PC-9 (cell line): ENCODE results near the gene CNTNAP1.

Experiments
- EZH2 ChIP-seq: fragments of 200-600 bp; sonication (generic); IDR thresholded peaks from 2 replicates; pipeline ENCODE4 v1.8.0; 2017; ENCODE audit warnings: antibody characterized with exemption, low read depth
- TF ChIP-seq, protein P1 (sequence below): fragments of 200-600 bp; sonication (generic); conservative IDR thresholded peaks from 2 replicates; pipeline ENCODE4 v1.6.1; 2017; ENCODE audit warnings: mixed run types, antibody characterized with exemption, mild to moderate bottlenecking, moderate library complexity

DNA sequence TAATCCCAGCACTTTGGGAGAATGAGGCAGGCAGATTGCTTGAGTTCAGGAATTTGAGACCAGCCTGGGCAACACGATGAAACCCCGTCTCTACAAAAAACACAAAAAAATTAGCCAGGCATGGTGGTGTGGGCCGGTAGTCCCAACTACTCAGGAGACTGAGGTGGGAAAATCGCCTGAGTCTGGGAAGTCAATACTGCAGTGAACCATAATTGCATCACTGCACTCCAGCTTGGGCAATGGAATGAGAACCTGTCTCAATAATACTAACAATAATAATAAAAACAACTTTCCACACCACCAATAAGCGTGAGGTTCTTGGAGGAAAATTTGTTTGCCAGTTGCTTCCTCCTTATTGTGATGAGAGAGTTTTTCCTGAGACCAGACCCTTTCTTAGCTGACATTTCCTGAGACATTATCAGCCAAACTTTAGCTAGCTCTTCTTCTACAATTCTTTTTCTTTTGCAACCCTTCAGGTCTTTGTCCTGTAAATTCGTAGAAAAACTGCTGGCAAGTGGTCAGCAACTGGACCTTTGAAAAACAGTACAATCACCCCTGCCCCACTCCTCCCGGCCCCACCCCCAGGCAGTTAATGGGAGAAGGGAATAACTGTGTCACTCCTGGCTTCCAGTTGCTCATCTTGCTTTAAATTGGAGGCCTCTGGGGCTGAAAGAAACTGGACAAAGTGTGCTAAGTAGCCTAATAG is 66.0 kb downstream of the CNTNAP1 start:
- TF ChIP-seq, protein P1, sequence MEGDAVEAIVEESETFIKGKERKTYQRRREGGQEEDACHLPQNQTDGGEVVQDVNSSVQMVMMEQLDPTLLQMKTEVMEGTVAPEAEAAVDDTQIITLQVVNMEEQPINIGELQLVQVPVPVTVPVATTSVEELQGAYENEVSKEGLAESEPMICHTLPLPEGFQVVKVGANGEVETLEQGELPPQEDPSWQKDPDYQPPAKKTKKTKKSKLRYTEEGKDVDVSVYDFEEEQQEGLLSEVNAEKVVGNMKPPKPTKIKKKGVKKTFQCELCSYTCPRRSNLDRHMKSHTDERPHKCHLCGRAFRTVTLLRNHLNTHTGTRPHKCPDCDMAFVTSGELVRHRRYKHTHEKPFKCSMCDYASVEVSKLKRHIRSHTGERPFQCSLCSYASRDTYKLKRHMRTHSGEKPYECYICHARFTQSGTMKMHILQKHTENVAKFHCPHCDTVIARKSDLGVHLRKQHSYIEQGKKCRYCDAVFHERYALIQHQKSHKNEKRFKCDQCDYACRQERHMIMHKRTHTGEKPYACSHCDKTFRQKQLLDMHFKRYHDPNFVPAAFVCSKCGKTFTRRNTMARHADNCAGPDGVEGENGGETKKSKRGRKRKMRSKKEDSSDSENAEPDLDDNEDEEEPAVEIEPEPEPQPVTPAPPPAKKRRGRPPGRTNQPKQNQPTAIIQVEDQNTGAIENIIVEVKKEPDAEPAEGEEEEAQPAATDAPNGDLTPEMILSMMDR: no peak
- TF ChIP-seq EZH2: no peak
